Stomach (tissue), 4 donors: ENCODE data around the gene CD59.
"Not testable (repeated sequence)": the region's sequence is repeated elsewhere in the genome, so short reads cannot be mapped to it uniquely, and the experiment has no call there.

ENCODE experiments used
- CTCF ChIP-seq, 7 experiments: fragments of 450-650 bp in 4 of 7; fragments of 200-600 bp in 3 of 7; sonication (generic) in 3 of 7; IDR thresholded peaks; one replicate each; pipeline ENCODE4 v1.5.1; 2016 to 2019; ENCODE audit warnings: antibody characterized with exemption in 7 of 7, control low read depth in 2 of 7, mild to moderate bottlenecking in 1 of 7
- EP300 ChIP-seq: sonication (generic); formaldehyde crosslinking; IDR thresholded peaks from one replicate; pipeline ENCODE4 v1.6.1; 2017; ENCODE audit warnings: antibody characterized with exemption
- POLR2A ChIP-seq, 4 donors: fragments of 450-650 bp; IDR thresholded peaks; one replicate each; pipeline ENCODE4 v1.6.1; 2016; ENCODE audit warnings: antibody characterized with exemption in 4 of 4, control low read depth in 2 of 4, mild to moderate bottlenecking in 1 of 4, moderate library complexity in 1 of 4
- POLR2AphosphoS5 ChIP-seq, 3 donors: sonication (generic); formaldehyde crosslinking; IDR thresholded peaks; one replicate each; pipeline ENCODE4 v1.6.1; 2016; ENCODE audit warnings: antibody characterized with exemption in 3 of 3

DNA sequence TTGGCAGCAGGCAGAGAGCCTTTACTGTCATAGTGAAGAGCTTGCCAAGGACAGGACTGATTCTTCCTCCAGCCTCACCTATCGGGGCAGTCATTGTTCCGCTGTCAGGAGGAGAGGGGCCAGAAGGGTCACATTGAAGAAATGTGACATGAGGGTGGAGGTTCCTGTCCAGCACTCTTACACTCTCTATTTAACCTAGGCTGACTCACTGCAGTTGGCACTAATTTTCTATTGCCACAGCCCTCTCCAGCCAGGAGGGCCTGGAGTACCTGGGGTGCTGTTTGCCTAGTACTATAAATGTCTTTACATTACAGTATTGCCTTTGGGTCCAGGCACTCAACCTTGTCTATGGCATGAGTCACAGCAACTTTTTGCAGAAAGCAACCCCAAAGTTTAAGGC is 28.4 kb downstream of the CD59 start:
- TF ChIP-seq POLR2A (IDR thresholded peaks at IDR 0.05); CTCF (IDR thresholded peaks at IDR 0.05); EP300: not testable (repeated sequence)
- peak in 1 of 3 donors; percentile 46 for TF ChIP-seq POLR2AphosphoS5 (IDR thresholded peaks at IDR 0.05)
